Uterus (tissue), 2 donors: ENCODE data around the gene LGALS1.
A peak's percentile ranks its signal among the peaks of the same experiment; 100 is the strongest.

Source experiments
- POLR2A ChIP-seq, 2 donors: fragments of 450-650 bp; IDR thresholded peaks; one replicate each; pipeline ENCODE4 v1.6.1; 2016; ENCODE audit warnings: antibody characterized with exemption in 2 of 2, mild to moderate bottlenecking in 1 of 2, moderate library complexity in 1 of 2
- TF ChIP-seq, protein P1 (sequence below), 4 experiments: fragments of 200-600 bp in 2 of 4; fragments of 450-650 bp in 2 of 4; sonication (generic) in 2 of 4; IDR thresholded peaks; one replicate each; pipeline ENCODE4 v1.5.1; 2016 to 2019; ENCODE audit warnings: antibody characterized with exemption in 4 of 4, mild to moderate bottlenecking in 2 of 4, moderate library complexity in 1 of 4

DNA sequence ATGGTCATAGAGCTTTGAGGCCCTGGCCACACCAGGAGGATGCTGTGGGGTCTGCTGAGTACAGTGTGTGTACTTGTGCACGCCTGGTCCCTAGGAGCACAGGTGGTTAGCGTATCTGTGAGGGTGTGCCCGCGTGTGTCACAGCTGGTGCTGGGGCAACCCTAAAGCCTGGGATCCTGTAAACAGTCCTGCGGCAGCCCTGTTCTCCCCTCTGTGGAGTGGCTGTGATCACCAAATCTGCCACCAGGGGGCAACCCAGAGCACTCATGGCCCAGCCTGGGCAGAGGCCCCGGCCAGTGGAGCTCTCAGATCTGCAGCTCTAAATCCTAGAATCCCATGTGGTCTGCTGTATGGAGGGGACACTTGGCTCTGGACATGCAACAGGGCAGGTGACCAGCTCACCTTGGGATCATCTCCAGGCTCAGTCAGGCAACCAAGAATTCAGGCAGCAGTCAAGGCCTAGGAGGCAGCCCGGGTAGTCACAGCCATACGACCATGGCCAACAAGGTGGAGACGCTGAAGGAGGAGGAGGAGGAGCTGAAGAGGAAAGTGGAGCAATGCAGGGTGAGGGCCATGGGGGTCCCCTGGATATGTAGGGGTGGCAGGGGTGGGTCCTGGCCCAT, 32.1 kb upstream of the LGALS1 start:
- TF ChIP-seq, protein P1, sequence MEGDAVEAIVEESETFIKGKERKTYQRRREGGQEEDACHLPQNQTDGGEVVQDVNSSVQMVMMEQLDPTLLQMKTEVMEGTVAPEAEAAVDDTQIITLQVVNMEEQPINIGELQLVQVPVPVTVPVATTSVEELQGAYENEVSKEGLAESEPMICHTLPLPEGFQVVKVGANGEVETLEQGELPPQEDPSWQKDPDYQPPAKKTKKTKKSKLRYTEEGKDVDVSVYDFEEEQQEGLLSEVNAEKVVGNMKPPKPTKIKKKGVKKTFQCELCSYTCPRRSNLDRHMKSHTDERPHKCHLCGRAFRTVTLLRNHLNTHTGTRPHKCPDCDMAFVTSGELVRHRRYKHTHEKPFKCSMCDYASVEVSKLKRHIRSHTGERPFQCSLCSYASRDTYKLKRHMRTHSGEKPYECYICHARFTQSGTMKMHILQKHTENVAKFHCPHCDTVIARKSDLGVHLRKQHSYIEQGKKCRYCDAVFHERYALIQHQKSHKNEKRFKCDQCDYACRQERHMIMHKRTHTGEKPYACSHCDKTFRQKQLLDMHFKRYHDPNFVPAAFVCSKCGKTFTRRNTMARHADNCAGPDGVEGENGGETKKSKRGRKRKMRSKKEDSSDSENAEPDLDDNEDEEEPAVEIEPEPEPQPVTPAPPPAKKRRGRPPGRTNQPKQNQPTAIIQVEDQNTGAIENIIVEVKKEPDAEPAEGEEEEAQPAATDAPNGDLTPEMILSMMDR (IDR thresholded peaks at IDR 0.05) = peak; percentile 87 to 93 (median 91)
- no peak for TF ChIP-seq POLR2A (IDR thresholded peaks at IDR 0.05)
